Islet precursor cell (in vitro differentiated cells): Measurements from ENCODE around the gene CHST12.
"Not testable (repeated sequence)": the region's sequence is repeated elsewhere in the genome, so short reads cannot be mapped to it uniquely, and the experiment has no call there.

Experiments
- DNase-seq: peaks from one replicate; pipeline ENCODE4 v3.0.0-alpha.2; 2018

CHST12 gene

GRCh38 chr7:2437537-2438148 is 34.2 kb downstream of the CHST12 start:
- DNase-seq = peak; percentile 43

DNA sequence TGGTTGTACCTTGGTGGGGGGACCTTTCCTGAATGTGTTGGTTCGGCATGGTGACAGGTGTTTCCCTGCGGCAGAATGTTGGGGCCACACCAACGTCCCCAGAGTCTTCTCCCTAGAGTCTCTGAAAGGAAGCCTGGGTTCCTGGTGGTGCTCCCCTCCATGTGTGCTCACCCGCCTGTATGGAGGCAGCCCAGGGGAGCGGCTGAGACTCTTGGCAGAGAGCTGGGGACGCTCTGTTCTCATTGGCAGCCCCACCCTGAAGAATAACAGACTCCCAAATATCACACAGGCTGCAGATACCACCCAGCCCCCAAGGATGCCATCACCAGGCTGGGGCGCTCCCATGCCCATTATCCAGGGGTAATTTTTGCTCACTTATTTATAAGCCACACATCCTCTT is 34.8 kb downstream of the CHST12 start:
- no peak for DNase-seq

DNA sequence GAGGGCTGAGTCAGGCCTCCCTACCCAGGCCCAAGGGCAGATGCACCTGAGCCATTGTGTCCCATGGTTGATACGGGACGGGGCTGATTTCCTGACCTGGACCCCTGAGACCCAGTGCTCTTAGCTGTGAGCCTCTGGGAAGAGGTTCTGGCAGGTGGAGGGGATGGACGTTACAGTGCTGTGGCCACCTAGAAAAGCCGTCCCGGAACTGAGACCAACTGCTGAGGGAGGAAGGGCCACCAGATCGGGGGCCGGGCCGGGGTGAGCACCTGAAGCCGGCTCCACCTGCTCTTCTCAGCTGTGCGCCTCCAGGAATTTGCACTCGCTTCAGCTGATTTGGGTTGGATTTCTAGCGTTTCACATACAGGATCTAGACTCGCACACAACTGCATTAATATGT is 35.4 kb downstream of the CHST12 start:
- no peak for DNase-seq

DNA sequence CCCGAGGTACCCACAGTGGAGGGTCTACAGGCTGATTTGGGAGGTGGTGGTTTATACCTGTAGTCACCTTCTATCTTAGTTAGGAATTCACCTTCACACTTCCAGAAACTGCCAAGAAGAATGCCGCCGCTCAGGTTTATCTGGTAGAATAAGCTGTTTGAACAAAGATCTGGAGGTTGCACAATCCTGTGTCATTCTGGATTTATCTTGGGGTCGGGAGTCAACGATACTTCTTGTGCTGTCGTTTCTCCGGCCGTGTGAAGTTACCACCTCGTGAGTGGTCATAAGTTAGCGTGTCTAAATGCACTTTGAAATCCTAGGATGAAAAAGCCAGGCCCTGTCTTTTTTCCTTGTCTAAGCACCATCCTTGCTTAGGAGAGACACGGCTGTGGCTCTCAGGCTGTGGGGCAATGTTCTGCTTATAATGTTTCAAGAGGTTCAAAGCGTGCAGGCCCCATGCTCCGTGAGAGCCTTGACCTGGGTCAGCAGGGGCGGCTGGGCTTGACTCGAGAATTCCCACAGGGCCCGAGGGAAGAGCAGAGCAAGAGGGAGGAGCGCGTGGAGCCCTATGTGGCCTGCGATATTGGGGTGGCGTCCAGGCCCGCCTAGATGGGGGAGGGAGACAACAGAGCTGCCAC is 37.3 kb downstream of the CHST12 start:
- peak; percentile 76 for DNase-seq

- no peak for DNase-seq
Observed at GRCh38 chr7:2441430-2442058, 38.1 kb downstream of the CHST12 start.

DNA sequence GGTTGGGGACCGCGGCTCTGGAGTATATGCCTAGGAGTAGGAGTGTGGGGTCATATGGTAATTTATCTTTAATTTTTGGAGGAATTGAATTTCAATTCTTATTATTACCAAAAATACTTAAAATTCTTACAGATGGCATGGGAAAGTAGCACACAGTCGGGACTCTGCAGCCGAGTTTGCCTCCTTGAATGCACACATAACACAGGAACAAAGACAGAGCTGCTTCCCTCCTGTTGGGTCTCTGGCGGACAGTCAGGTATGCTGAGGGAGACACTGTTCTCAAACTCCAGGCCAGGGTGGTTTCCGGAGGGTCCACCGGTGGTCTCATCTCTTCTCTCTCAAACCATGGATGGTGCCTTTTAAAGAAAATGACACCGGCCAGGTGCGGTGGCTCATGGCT is 40.1 kb downstream of the CHST12 start:
- no peak for DNase-seq

GRCh38 chr7:2444476-2444875 is 41.1 kb downstream of the CHST12 start:
- DNase-seq = peak; percentile 87

DNA sequence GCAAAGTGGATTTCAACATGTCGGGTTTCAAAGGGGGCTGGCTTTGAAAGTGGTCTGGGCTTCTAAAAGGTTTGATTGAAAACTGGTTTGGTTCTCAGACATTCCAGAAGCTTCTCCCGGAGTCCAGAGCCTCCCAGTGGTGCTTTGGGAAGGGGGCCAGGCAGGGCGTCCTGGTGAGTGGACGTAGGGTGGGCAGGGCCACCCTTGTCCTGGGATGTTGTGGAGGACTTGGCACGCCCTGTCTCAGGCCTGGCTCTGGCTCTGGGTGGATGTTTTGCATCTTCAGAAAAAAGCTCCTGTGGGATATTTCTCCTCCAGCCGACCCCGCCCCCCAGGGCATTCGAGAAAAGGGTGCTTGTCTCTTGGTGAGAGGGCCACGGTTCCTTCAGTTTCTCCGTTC is 41.6 kb downstream of the CHST12 start:
- no peak for DNase-seq

DNA sequence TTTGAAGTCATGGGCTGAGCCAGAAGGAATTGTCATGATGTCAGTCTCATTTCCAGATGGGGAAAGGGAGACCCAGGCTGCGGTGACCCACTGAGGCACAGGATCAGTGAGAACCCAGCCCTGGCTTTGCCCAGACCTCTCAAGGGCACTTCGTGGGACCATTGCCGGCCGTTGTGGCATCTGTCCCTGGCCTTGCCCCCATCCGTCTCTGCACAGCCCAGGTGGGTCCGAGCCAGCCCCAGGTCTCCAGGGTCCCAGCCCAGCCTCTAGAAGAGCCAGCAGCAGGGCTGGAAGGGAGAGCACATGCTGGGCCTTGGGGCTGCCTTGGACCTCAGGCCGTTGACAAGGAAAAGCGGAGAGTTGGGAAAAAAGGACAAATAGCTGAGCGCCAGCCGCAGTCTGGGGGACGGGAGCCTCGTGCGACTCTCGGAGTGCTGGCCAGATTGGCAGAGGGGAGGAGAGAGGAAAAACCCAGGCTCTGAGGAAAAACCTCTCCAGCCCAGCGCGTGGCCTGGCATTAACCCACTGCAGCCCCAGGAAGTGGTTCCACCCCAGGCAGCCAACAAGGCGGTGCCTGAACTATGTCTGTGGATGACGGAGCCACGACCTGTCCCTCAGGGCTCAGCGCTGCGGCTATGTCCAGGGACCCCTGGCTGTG is 42.6 kb downstream of the CHST12 start:
- no peak for DNase-seq

GRCh38 chr7:2446676-2447075 is 43.3 kb downstream of the CHST12 start:
- DNase-seq = no peak

GRCh38 chr7:2450198-2451107 is 47.0 kb downstream of the CHST12 start:
- no peak for DNase-seq

DNA sequence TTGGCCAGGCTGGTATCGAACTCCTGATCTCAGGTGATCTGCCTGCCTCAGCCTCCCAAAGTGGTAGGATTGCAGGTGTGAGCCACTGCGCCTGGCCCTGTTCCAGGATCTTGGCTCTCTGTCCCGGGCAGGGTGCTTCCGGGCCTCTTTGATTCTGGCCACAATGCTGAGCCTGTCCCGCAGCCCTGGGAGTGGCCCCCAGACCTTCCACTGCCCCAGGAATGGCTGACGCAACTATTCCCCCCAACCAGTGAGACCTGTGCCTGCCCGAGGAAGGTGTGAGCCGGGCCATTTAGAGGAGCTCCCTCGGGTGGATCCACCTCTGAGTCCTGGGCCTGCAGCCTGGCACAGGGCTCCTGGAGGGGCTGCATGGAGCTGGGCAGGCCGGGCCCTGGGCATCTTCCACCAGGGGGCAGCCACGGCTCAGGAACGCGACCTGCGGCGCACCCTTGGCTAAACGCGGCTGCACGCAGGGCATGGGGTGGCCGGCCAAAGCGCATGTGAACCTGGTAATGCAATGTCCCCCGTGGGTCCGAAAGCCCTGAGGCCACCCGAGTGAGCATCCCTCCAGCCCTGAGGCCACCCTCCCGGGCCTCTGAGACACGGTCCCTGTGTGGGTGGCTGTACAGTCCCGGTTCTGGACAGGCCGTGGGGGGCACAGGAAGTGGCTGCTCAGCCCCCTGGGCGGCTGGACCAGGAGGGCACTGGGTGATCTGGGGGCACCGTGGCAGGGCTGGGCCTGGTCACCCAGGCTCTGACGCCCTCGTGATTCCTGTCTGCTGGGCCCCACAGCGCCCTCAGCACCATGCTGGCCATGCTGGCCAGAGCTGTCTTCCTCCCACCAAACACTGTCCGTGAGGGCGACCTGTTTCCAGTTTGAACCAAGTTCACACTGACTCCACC is 48.0 kb downstream of the CHST12 start:
- peak; percentile 91 for DNase-seq

DNA sequence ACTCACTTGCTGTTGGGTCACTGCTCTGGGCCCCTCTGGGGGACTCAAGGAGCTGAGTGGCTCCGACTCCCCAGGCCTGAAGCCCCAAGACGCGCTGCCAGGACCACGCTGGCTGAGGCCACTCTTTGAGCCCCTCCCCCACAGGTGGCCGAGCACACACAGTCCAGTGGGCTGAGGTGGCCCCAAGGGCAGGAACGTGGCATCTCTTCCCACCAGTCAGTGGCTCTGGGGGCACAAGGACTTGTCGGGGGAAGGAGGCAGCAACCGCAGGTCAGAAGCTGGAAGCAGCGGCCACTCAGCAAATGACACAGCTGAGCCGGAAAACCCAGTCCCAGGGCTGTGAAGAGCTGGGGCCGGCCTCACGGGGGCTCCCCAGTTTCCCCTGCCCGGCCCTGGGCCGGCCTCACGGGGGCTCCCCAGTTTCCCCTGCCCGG is 48.7 kb downstream of the CHST12 start:
- peak; percentile 54 for DNase-seq

DNA sequence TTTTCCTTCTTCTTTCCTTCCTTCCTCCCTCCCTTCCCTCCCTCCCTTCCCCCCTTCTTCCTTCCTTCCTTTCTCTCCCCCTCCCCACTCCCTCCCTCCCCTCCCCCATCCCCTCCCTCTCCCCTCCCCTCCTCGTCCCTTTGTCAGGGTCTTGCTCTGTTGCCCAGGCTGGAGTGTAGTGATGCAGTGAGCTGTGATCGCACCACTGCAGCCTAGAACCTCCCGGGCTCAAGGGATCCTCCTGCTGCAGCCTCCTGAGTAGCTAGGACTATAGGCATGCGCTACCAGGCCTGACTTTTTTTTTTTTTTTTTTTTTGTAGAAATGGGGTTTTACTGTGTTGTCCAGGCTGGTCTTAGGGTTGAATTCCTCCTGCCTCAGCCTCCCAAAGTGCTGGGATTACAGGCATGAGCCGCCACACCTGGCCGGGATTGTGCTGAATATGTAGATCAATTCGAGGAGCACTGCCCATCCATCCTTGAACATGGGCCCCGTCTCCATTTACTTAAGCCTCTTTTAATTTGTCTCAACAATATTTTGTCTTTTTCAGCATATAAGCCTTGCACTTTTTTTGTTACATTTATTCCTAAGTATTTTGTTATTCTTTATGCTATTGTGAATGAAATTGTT is 49.3 kb downstream of the CHST12 start:
- no peak for DNase-seq

GRCh38 chr7:2453849-2454248 is 50.4 kb downstream of the CHST12 start:
- DNase-seq = not testable (repeated sequence)

GRCh38 chr7:2459674-2460073 is 56.3 kb downstream of the CHST12 start:
- no peak for DNase-seq

- DNase-seq = no peak
Observed at GRCh38 chr7:2460188-2460587, 56.8 kb downstream of the CHST12 start.

DNA sequence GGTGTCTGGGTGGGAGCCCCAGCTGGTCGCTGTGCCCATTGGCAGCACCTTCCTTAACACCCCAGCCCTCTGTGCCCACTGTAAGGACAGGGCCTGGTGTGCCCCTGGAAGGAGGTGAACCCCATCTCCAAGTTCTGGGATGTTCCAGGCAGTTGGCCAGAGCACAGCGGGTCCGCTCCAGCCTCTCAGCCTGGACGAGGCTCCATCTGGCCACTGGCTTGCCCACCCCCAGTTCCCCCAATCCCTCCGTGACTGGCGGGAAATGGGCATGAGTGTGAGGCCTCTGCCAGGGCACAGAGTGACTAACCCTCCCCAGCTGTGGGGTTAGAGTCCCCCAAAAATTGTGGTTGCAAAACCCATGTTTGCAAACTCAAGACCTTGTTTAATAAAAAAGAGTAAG is 57.2 kb downstream of the CHST12 start:
- peak; percentile 44 for DNase-seq

DNA sequence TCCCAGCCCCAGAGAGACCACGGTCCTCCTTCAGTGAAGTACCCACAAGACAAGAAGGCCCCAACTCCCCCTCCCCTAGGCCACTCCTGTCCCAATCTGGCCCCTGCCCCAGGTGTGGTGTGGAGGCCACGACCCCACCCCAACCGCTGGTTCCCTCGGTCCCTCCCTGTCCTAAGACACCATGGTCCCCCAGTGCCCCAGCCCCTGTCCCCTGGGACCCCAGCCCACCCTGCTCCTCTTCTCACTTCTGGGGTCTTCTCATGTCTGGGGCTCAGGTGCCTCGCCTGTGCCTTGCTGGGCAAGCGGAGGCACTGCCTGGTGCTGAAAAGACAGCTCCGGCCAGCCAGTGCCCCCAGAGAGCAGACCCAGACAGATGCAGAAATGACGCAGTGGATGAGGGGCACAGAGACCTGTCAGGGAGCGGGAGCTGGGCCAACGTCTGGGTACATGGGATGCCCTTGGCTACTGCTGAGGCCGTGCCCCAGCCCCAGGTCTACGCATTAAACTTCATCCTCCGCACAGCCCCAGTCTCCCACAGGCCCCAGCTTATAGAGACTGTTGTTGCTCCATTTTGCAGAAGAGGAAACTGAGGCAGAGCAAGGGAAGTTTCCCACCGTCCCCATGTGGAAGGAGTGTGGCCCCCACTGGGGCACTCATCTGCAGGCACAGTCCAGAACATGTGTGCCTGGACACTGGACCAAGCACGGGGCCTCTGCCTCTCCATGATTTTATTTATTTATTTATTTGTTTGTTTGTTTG is 58.0 kb downstream of the CHST12 start:
- DNase-seq = peak; percentile 64

DNA sequence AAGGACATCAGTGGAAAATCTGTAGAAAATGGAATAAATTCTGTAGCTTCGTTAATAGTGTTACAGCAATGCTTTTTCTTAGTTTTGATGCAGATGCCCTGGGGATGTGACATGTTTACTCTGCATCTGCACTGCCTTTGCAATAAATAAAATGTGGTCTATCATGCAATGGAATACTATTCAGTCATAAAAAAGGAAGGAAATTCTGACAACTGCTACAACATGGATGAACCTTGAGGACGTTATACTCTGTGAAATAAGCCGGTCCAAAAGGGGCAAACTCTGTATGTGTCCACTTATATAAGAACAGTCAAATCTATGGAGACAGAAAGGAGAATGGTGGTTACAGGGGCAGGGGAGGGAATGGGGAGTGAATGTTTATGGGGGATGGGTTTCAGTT is 59.3 kb downstream of the CHST12 start:
- DNase-seq = no peak
